NT2/D1 (cell line): Measurements from ENCODE around the gene CWH43.

Source experiments
- YY1 ChIP-seq: IDR thresholded peaks from 2 replicates; pipeline ENCODE4 v1.6.1; 2011; ENCODE audit not compliant: insufficient read length, insufficient read depth
- ZNF274 ChIP-seq: IDR thresholded peaks from 2 replicates; pipeline ENCODE4 v1.6.1; 2011; ENCODE audit warnings: mild to moderate bottlenecking, low read depth, low read length

- TF ChIP-seq ZNF274: no peak
- TF ChIP-seq YY1: no peak
Measured at GRCh38 chr4:49002931-49003330, 16.9 kb downstream of the CWH43 start.
